ENCODE results near the gene SRM.
A peak's percentile ranks its signal among the peaks of the same experiment; 100 is the strongest.
"Not testable (repeated sequence)": the region's sequence is repeated elsewhere in the genome, so short reads cannot be mapped to it uniquely, and the experiment has no call there.

The SRM gene

DNA sequence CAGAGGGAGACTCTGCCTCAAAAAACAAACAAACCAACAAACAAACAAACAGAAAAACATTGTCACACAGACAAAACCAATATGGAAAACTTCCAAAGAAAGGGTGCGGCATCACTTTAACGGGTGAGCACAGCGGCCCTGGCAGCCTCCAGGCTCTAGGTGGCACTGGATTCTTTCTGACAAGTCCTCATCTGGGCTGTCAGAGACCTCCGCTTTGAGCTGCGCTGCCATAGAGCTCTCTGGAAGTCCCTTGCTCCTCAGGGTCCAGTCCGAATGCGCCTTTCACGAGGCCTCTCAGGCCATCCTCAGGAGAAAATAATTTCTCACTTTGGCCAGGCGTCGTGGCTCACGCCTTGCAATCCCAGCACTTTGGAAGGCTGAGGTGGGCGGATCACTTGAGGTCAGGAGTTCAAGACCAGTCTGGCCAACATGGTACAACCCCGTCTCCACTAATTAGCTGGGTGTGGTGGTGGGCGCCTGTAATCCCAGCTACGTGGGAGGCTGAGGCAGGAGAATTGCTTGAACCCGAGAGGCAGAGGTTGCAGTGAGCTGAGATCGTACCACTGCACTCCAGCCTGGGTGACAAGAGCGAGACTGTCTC lies 4.2 kb upstream of the SRM start:
- not testable (repeated sequence) for DNase-seq

DNA sequence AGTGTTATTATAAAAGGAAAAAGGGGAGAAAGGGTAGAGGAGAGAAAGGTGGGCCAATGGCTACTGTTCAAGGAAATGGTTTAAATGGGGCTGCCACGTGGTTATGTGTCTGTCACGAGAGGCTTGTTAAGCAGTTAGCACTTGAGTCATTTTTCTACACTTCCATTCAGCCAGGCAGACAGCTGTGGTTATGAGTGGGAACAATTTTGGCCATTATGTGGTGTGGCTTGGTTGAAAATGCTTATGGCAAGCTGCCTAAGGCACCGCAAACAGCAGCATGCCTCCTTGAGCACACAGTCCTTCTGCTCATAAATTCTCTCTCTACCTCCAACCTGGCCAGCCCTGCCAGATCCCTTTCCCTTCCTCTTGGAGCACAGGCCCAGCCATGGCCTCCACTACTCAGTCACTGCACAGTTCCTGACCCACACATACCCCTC lies 3.2 kb upstream of the SRM start:
- peak in 1 of 2 experiments; percentile 40 for DNase-seq

DNA sequence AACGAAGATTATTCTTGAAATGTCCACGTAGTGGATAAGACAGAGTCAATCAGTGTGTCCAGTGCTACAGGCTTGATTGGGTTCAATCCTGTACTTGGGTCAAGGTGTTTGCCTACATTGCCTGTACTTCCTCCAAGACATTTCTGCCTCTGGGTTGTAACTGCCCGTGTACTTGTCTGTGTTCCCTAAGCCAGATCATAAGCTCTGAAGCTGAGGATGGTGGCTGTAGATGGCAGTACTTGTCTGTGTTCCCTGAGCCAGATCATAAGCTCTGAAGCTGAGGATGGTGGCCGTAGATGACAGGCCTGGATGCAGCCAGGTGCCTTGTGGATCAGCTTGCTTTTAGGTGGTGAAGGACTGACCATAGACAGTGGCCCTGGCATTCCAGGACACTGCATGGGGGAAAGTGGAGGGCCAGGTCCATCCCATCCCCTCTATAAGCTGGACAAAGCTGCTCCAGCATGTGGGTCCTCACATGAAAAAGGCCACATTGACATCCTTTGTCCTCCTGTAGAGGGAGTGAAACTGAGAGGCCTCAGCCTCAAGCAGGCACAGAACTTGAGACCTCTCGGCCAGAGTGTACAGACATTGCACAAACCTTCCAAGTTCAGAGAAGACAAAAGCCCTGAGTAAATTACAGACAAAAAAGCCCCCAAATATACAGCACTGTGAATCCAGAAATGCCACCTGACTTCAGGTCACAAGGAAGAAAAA lies 2.0 kb upstream of the SRM start:
- DNase-seq, result no peak

DNA sequence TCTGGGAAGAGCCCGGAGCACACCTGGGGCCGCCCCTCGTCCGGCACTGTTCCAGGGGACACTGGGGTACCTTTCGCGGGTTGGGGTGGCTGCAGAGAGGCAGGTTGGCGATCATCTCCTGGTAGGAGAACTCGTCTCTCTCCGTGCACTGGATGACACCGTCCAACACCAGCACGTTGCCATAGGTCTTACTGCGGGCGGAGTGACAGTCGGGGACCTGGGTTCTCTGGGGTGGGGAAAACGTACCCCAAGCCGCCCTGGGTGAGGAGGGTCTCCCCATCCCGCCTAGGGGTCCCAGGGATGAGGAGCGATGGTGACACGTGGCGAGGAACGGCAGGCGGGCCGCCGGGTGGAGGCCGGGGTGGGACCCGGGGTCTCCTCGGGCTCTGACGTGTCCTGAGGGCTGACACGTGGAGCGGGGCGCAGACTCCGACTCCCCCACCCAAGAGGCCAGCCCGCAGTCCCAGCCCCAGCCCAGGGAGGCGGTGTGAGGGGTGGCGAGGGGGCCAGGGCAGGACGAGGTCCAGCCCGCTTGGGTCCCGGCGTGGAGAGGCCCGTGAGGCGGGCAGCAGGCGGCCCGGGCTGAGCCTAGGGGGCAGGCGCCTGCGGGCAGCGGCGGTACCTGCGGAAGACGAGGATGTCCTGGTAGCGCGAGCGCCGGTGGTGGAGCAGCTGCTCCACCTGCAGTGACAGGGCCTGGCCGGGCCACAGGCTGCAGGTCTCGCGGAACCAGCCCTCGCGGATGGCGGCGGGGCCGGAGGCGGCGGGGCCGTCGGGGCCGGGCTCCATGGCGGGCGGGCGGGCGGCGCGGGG lies 457 bp downstream of the SRM start:
- DNase-seq, result peak in 1 of 2 experiments; percentile 58

DNA sequence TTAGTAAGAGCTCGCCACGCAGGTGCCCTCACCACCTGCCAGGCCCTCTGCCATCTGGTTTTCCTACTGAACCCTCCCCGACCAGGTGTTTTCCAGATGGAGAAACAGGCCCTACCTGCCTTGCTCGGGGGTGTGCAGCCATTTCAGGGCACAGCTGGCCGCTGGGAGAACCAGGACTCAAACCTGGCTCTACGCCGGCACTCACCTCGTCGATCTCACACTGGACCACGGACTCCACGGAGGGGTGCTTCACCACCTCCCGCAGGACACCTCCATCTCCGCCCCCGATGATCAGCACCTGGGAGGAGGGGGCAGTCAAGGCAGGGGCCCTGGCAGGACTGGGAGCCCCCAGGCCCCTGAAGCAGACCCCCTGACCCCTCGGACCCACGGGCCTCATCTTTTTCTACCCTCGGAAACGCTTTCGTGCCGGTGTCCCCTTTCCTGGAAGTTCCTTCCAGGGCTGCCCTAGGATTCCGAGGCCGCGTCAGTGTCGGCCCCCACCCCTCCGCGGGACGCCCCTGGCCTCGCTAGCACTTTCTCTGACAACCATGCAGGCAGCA lies 1.1 kb downstream of the SRM start:
- no peak for DNase-seq

DNA sequence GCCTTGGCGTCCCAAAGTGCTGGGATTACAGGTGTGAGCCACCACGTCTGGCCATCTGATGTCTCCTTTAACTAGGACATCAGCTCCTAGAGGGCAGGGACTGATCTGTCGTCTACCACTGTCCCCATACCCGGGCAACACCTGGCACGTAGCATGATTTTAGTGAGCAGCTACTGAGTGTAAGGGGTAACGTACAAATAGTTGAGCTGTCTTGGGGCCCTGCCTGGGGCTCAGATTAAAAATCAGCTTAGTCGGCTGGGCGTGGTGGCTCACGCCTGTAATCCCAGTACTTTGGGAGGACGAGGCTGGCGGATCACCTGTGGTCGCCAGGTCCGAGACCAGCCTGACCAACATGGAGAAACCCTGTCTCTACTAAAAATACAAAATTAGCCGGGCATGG lies 1.8 kb downstream of the SRM start:
- no peak for DNase-seq

DNA sequence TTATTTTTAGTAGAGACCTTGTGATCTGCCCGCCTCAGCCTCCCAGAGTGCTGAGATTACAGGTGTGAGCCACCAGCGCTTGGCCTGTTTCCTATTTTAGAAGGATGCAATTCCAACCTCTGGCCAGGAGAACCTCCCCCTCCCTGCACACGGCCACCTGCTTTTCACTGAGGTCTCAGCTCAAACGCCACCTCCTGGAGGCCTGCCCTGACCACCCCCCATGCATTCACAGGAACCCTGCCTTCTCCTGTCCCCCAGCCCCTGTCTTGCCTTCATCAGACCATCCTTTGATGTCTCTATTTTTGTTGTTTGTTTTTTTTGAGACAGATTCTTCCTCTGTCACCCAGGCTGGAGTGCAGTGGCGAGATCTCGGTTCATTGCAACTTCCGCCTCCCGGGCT lies 2.3 kb downstream of the SRM start:
- no peak for DNase-seq

GRCh38 chr1:11056504-11056903 lies 3.3 kb downstream of the SRM start:
- DNase-seq, result no peak

- DNase-seq, result no peak
These were observed 4.1 kb downstream of the SRM start for GRCh38 chr1:11055676-11056075.

GRCh38 chr1:11054666-11055065 lies 5.2 kb downstream of the SRM start:
- DNase-seq, result no peak

- no peak for DNase-seq
These were observed 5.6 kb downstream of the SRM start for GRCh38 chr1:11054181-11054580.

DNA sequence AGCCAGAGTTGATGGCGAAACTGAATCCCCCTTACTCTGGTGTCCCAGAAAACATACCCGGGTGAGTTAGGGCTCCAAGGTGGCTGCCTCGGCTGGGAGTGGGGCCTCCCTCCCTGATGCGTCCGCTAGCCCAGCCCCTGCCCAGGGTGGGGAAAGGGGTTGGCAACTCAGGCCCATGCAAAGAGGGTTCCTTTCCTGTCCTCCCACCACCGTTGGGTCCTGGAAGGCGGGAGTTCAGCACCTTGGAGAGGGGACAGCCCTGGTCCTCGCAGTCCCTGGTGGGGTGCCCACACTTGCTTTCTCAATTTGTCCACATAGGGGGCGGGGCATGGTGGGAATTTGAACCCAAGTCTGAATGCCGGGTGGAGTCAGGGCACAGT lies 6.1 kb downstream of the SRM start:
- no peak for DNase-seq

DNA sequence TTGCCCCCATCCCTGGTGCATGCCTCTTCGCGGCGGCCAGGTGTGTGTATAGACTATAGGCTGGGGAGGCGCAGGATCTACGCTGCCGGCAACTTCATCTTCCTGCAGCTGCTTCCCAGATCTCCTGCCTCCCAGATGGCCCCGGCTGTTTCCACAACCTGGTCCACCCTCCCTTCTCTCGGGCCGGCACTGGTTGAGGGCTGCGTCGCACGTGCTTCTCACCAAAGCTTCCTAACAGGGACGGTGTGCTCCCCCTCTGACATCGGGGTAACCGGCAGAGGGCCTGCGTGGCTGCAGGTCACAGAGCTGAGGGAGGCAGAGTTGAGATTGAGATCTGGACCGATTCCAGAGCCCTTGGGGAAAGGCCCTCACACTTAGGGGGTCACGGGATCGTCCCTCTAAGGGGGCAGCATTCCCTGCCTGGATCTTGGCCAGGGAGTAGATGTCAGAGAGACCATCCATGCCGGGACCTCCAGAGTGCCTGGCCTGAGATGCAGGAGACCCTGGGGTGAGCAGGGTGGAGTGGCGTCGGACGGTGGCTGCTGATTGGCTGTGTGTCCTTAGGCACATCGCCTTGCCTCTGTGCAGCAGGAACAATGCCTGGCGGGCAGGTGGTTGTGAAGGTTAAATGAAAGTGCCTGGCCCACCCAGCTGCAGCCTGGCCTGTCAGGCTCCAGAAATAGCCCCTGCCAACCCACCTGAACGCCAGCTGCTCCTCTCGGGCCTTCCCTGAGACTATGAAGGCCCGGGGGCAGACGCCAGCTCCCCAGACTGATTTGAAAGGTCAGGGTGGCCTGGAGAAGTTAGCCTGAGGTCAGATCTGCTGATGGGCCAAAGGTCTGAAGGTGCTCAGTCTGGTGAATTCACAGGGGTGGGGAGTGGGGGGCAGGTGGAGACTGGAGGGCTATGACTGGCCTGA lies 6.7 kb downstream of the SRM start:
- DNase-seq, result no peak

- no peak for DNase-seq
These were observed 7.9 kb downstream of the SRM start for GRCh38 chr1:11051781-11052511.

GRCh38 chr1:11051121-11051520 lies 8.7 kb downstream of the SRM start:
- not testable (repeated sequence) for DNase-seq

DNA sequence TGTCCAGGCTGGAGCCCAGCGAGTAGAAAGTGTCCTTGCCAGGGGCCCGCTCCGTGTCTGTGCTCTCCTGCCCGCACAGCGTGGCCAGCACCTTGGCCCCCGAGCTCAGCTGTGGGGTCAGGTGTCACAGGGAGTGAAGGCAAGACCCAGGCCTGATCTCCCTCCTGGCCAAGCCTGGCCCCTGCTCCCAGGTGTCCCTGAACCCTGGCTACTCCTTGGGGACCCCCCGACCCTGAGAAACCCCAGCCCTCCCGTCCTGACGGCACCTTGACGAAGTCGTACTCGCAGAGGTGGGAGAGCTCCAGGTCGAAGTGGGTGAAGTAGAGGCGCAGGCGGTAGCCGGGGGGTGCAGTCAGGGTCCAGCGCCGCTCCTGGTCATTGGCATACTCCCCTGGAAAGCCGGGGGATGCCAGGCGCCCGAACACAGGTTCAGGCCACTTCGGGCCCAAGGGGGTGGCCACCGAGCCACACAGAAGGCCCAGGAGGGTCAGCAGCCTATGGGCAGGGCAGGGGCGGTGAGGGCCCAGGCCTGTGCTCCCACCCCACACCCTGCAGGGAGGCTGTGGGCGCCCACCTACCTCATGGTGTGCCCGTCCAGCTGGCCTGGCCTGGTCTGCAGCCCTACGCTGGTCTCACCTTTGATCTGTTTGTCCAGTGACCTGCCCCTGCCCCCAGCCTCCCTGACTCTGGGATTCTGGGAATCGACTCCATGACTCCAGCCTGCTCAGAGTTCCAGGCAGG lies 13.0 kb downstream of the SRM start, which contains the start of gene MASP2:
Gene MASP2, minus strand, starts transcription at position 615 of the 741 bp plus-strand sequence. Its CDS starts 32 bp downstream, at position 583.
- no peak for DNase-seq

DNA sequence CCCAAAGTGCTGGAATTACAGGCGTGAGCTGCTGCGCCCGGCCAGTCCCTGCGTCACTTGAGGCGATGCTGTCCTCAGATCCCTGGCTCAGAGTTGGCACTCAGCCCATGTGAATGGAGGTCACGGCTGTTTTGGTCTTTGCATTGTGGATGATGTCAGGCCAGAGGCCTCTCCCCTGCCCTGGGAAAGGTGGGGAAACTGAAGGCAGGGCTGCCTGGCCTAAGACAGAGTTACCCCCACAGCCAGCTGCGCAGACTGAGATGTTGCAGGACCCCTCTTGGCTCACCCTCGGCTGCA lies 13.6 kb downstream of the SRM start:
- DNase-seq, result no peak

- no peak for DNase-seq
These were observed 14.2 kb downstream of the SRM start for GRCh38 chr1:11045428-11046269.

GRCh38 chr1:11044849-11045427 lies 14.9 kb downstream of the SRM start:
- DNase-seq, result no peak

Measured in NCI-H446 (cell line).